ENCODE results near the gene CHRNA3. TPM values are rescaled to one million over a fixed set of nuclear protein-coding genes. Genes with fewer than 3 reads are reported as not detected.
"Not testable (repeated sequence)": the region's sequence is repeated elsewhere in the genome, so short reads cannot be mapped to it uniquely, and the experiment has no call there.

Gene CHRNA3
- total RNA-seq, 2 donors from 2014 or later = not detected

GRCh38 chr15:78574944-78575343 lies 45.9 kb downstream of the CHRNA3 start:
- Mint-ChIP-seq H3K4me3 (no peak overlapping the region), H3K9me3 (no peaks in the 10 kb centered on the region), H3K4me1 (ENCODE audit: low read depth in 2 of 2) (no peaks in the 10 kb centered on the region), H3K36me3 (no peaks in the 10 kb centered on the region), H3K27me3 (peaks cover 0 to 5% of the 10 kb centered on the region in 2 donors), H3K27ac (no peak overlapping the region)
- DNase-seq (ENCODE audit: low spot score) = no peak
- ATAC-seq = no peak

DNA sequence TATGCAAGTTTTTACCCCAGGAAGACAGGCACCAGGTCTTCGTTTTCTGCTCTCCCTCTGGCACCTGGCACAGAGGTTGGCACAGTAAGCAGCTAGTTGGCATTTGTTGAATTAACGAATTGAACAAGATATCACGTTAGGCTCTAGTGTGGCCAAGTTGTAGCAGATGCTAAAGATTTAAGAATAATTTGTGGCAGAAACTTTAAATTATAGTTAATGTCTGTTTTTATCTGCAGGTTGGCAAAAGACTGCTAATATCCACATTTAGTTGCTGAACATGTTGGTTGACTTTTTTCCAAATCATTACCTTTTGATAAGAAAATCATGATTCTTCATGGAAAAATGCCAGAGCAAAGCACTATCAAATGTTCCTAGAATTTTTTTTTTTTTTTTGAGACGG lies 47.4 kb downstream of the CHRNA3 start:
- no peaks in the 10 kb centered on the region for H3K9me3 Mint-ChIP-seq
- H3K36me3 Mint-ChIP-seq = no peaks in the 10 kb centered on the region
- no peak overlapping the region for H3K27ac Mint-ChIP-seq
- no peak for DNase-seq (ENCODE audit: low spot score)
- no peak for ATAC-seq
- H3K4me1 Mint-ChIP-seq (ENCODE audit: low read depth in 2 of 2) = no peaks in the 10 kb centered on the region
- no peak overlapping the region for H3K4me3 Mint-ChIP-seq
- peaks cover 0 to 5% of the 10 kb centered on the region in 2 donors for H3K27me3 Mint-ChIP-seq

GRCh38 chr15:78571382-78571781 lies 49.4 kb downstream of the CHRNA3 start:
- Mint-ChIP-seq H3K36me3 (no peaks in the 10 kb centered on the region), H3K4me1 (ENCODE audit: low read depth in 2 of 2) (peaks cover 3 to 8% of the 10 kb centered on the region in 2 donors)

GRCh38 chr15:78570710-78571109 lies 50.1 kb downstream of the CHRNA3 start:
- H3K36me3 Mint-ChIP-seq = no peaks in the 10 kb centered on the region
- H3K4me1 Mint-ChIP-seq (ENCODE audit: low read depth in 2 of 2) = peaks cover 7 to 12% of the 10 kb centered on the region in 2 donors
- H3K27ac Mint-ChIP-seq = no peak overlapping the region
- peaks cover 14% of the 10 kb centered on the region in 2 donors for H3K27me3 Mint-ChIP-seq
- H3K4me3 Mint-ChIP-seq = no peak overlapping the region
- H3K9me3 Mint-ChIP-seq = no peaks in the 10 kb centered on the region
- ATAC-seq (no peak), DNase-seq (ENCODE audit: low spot score) (no peak)

More at GRCh38 chr15:78571382-78571781, 49.4 kb downstream of the CHRNA3 start:
- ATAC-seq = no peak
- DNase-seq (ENCODE audit: low spot score) = no peak
- Mint-ChIP-seq H3K27me3 (peaks cover 10 to 15% of the 10 kb centered on the region in 2 donors), H3K9me3 (no peaks in the 10 kb centered on the region), H3K4me3 (no peak overlapping the region), H3K27ac (no peak overlapping the region)

- Mint-ChIP-seq H3K27me3 (peaks cover 14% of the 10 kb centered on the region in 2 donors), H3K36me3 (no peaks in the 10 kb centered on the region), H3K4me1 (ENCODE audit: low read depth in 2 of 2) (peaks cover 15 to 23% of the 10 kb centered on the region in 2 donors), H3K9me3 (no peaks in the 10 kb centered on the region), H3K4me3 (no peak overlapping the region), H3K27ac (no peak overlapping the region)
- ATAC-seq (no peak), DNase-seq (ENCODE audit: low spot score) (no peak)
Observed at GRCh38 chr15:78567531-78567930, 53.3 kb downstream of the CHRNA3 start.

GRCh38 chr15:78565951-78566774 lies 54.6 kb downstream of the CHRNA3 start:
- Mint-ChIP-seq H3K27ac (peak overlapping the region in 1 of 2 donors; percentile 47), H3K4me3 (peak overlapping the region; percentile 77), H3K27me3 (peaks cover 14% of the 10 kb centered on the region in 2 donors), H3K4me1 (ENCODE audit: low read depth in 2 of 2) (peaks cover 15 to 23% of the 10 kb centered on the region in 2 donors), H3K36me3 (no peaks in the 10 kb centered on the region), H3K9me3 (no peaks in the 10 kb centered on the region)
- no peak for ATAC-seq
- DNase-seq (ENCODE audit: low spot score) = no peak

- no peaks in the 10 kb centered on the region for H3K9me3 Mint-ChIP-seq
Observed at GRCh38 chr15:78565097-78565950, 55.5 kb downstream of the CHRNA3 start, which contains the start of gene CHRNA5. Gene CHRNA5 (plus strand): TSS chr15:78565520. CDS start chr15:78565720, 200 bp downstream.

DNA sequence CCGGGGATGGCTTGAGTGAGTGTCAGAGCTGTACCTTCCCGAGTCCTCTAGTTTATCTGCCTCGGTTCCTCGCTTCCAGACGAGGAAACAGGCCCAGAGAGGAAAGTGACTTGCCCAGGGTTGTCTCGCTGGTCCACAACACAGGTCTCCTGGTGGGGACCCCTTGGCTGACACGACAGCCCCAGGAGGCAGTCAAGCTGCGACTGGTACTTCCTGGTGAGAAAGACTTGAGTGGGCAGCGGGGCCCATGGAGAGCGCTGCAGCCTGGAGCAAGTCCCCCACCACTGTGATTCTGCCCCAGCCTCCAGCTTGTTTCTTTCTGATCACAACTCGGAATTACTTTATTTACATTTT lies 56.1 kb downstream of the CHRNA3 start:
- H3K36me3 Mint-ChIP-seq = no peaks in the 10 kb centered on the region
- ATAC-seq = no peak
- peak overlapping the region; percentile 23 to 33 for H3K27ac Mint-ChIP-seq
- no peaks in the 10 kb centered on the region for H3K9me3 Mint-ChIP-seq
- no peak for DNase-seq (ENCODE audit: low spot score)
- H3K4me3 Mint-ChIP-seq = peak overlapping the region; percentile 77
- peaks cover 15 to 23% of the 10 kb centered on the region in 2 donors for H3K4me1 Mint-ChIP-seq (ENCODE audit: low read depth in 2 of 2)
- peaks cover 14% of the 10 kb centered on the region in 2 donors for H3K27me3 Mint-ChIP-seq

More at GRCh38 chr15:78565097-78565950, 55.5 kb downstream of the CHRNA3 start, which contains the start of gene CHRNA5:
- H3K36me3 Mint-ChIP-seq = no peaks in the 10 kb centered on the region
- H3K4me3 Mint-ChIP-seq = peak within 1 kb of the TSS; percentile 77
- peaks cover 14% of the 10 kb centered on the region in 2 donors for H3K27me3 Mint-ChIP-seq
- DNase-seq (ENCODE audit: low spot score) = peak; percentile 86
- ATAC-seq = peak; percentile 94 to 96
- peak within 1 kb of the TSS; percentile 23 to 47 for H3K27ac Mint-ChIP-seq
- H3K4me1 Mint-ChIP-seq (ENCODE audit: low read depth in 2 of 2) = peaks cover 15 to 23% of the 10 kb centered on the region in 2 donors

DNA sequence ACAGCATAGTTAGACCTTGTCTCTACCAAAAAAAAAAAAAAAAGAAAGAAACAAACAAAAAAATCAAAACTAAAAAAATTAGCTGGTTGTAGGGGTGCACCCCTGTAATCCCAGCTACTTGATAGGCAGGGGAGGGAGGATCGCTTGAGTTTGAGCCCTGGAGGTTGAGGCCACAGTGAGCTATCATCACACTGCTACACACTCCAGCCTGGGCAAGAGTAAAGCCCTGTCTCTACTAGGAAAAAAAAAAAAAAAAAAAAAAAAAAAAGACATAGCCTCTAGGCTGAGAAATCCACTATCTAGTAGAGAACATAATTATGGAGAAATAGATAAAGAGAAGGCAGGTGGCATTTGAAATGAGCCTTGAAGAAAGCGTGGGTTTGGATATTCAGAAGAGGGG lies 57.7 kb downstream of the CHRNA3 start:
- Mint-ChIP-seq H3K36me3 (no peaks in the 10 kb centered on the region), H3K27me3 (peaks cover 14% of the 10 kb centered on the region in 2 donors), H3K4me3 (no peak overlapping the region), H3K4me1 (ENCODE audit: low read depth in 2 of 2) (peaks cover 15 to 23% of the 10 kb centered on the region in 2 donors), H3K9me3 (no peaks in the 10 kb centered on the region), H3K27ac (no peak overlapping the region)
- DNase-seq (ENCODE audit: low spot score) (no peak), ATAC-seq (no peak)

DNA sequence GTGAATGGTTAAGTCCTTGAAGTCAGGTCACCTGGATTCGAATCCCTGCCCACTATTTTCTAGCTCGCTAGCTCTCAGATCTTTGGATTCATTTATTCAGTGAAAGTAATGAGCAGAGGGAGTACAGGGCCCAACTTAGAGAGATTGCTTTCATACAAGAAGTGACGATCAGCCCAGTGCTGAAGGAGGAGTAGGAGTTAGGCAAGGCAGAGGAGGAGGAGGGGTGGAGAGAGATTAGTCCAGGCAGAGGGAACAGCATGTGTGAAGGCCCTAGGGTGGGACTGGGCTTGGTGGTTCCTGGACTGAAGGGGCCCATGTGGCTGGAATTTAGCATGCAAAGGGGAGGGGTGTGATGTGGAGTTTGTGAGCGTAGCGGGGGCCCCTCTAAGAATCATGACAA lies 59.3 kb downstream of the CHRNA3 start:
- H3K27ac Mint-ChIP-seq = no peak overlapping the region
- H3K4me3 Mint-ChIP-seq = no peak overlapping the region
- ATAC-seq (no peak), DNase-seq (ENCODE audit: low spot score) (no peak)
- no peaks in the 10 kb centered on the region for H3K36me3 Mint-ChIP-seq
- peaks cover 13 to 17% of the 10 kb centered on the region in 2 donors for H3K4me1 Mint-ChIP-seq (ENCODE audit: low read depth in 2 of 2)
- no peaks in the 10 kb centered on the region for H3K9me3 Mint-ChIP-seq
- peaks cover 4 to 8% of the 10 kb centered on the region in 2 donors for H3K27me3 Mint-ChIP-seq

- not testable (repeated sequence) for H3K4me1 Mint-ChIP-seq (ENCODE audit: low read depth in 2 of 2); H3K27me3 Mint-ChIP-seq; ATAC-seq; H3K36me3 Mint-ChIP-seq; H3K27ac Mint-ChIP-seq; H3K9me3 Mint-ChIP-seq; H3K4me3 Mint-ChIP-seq; DNase-seq (ENCODE audit: low spot score)
Observed at GRCh38 chr15:78560201-78560600, 60.6 kb downstream of the CHRNA3 start.

- H3K27me3 Mint-ChIP-seq = peaks cover 0 to 2% of the 10 kb centered on the region in 2 donors
- peaks cover 20% of the 10 kb centered on the region for H3K36me3 Mint-ChIP-seq
- no peak for ATAC-seq
- no peaks in the 10 kb centered on the region for H3K9me3 Mint-ChIP-seq
- H3K4me3 Mint-ChIP-seq = no peak overlapping the region
- peaks cover 0 to 3% of the 10 kb centered on the region in 2 donors for H3K4me1 Mint-ChIP-seq (ENCODE audit: low read depth in 2 of 2)
- no peak overlapping the region for H3K27ac Mint-ChIP-seq
- no peak for DNase-seq (ENCODE audit: low spot score)
Observed at GRCh38 chr15:78552597-78552996, 68.2 kb downstream of the CHRNA3 start.

DNA sequence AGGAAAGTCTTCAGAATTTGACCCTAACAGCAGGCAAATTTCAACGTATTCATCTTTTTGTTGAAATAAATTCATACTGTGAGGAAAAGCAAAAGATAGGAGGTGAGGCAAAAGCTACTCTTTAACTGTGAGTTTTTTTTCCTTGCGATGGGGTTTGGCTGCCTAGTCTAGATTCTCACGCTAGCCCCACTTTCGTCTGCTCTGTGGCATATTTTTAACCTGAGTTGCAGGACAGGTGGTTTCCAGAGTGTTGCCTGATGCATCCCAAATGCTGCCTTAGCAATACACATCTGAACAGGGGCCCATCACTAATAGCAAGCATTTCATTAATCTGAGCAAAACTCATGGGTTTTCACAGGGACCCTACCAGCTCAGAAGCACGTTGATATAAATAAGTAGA lies 68.9 kb downstream of the CHRNA3 start:
- ATAC-seq = no peak
- Mint-ChIP-seq H3K27me3 (no peaks in the 10 kb centered on the region), H3K36me3 (peaks cover 20% of the 10 kb centered on the region)

GRCh38 chr15:78550815-78551214 lies 70.0 kb downstream of the CHRNA3 start:
- H3K4me1 Mint-ChIP-seq (ENCODE audit: low read depth in 2 of 2) = peaks cover 0 to 3% of the 10 kb centered on the region in 2 donors
- no peak for ATAC-seq
- H3K27me3 Mint-ChIP-seq = no peaks in the 10 kb centered on the region
- DNase-seq (ENCODE audit: low spot score) = no peak
- no peaks in the 10 kb centered on the region for H3K9me3 Mint-ChIP-seq
- peaks cover 20% of the 10 kb centered on the region for H3K36me3 Mint-ChIP-seq
- H3K27ac Mint-ChIP-seq = no peak overlapping the region
- H3K4me3 Mint-ChIP-seq = no peak overlapping the region

More for the DNA sequence above, 68.9 kb downstream of the CHRNA3 start:
- no peaks in the 10 kb centered on the region for H3K9me3 Mint-ChIP-seq
- H3K27ac Mint-ChIP-seq = no peak overlapping the region
- peaks cover 0 to 3% of the 10 kb centered on the region in 2 donors for H3K4me1 Mint-ChIP-seq (ENCODE audit: low read depth in 2 of 2)
- H3K4me3 Mint-ChIP-seq = no peak overlapping the region
- DNase-seq (ENCODE audit: low spot score) = no peak
